HepG2 (cell line): ENCODE measurements around the gene PPFIA3. TPM values are rescaled to one million over a fixed set of nuclear protein-coding genes. Genes with fewer than 3 reads are reported as not detected.

Experiments used
- DNMT1 ChIP-seq: sonication (generic); formaldehyde crosslinking; IDR thresholded peaks from 2 replicates; pipeline ENCODE4 v1.5.1; 2020; ENCODE audit warnings: mild to moderate bottlenecking, missing genetic modification reagents
- HNF4A ChIP-seq: sonication (generic); formaldehyde crosslinking; IDR thresholded peaks from 2 replicates; pipeline ENCODE4 v1.4.0; 2020; ENCODE audit warnings: missing genetic modification reagents
- HOXA5 ChIP-seq: sonication (generic); formaldehyde crosslinking; IDR thresholded peaks from 2 replicates; pipeline ENCODE4 v1.4.0; 2020; ENCODE audit warnings: missing genetic modification reagents
- HOXA7 ChIP-seq: sonication (generic); formaldehyde crosslinking; IDR thresholded peaks from 2 replicates; pipeline ENCODE4 v1.8.1; 2022; ENCODE audit warnings: mild to moderate bottlenecking, missing genetic modification reagents, moderate library complexity
- KDM1A ChIP-seq: IDR thresholded peaks from 2 replicates; pipeline ENCODE4 v1.6.1; 2016; ENCODE audit warnings: missing compliant biosample characterization
- KDM2A ChIP-seq: sonication (generic); formaldehyde crosslinking; IDR thresholded peaks from 2 replicates; pipeline ENCODE4 v1.4.0; 2020; ENCODE audit warnings: low read depth, missing genetic modification reagents, borderline replicate concordance
- NCOR1 ChIP-seq: fragments of 200-600 bp; sonication (generic); IDR thresholded peaks from 2 replicates; pipeline ENCODE4 v1.7.0; 2017; ENCODE audit warnings: antibody characterized with exemption, low read length, borderline replicate concordance
- PAXIP1 ChIP-seq: sonication (generic); formaldehyde crosslinking; conservative IDR thresholded peaks from 2 replicates; pipeline ENCODE4 v1.4.0; 2020; ENCODE audit warnings: mild to moderate bottlenecking, missing genetic modification reagents, moderate library complexity
- PLRG1 ChIP-seq: fragments of 450-650 bp; conservative IDR thresholded peaks from 2 replicates; pipeline ENCODE4 v1.6.1; 2016
- REXO4 ChIP-seq: sonication (generic); formaldehyde crosslinking; IDR thresholded peaks from 2 replicates; pipeline ENCODE4 v1.8.0; 2022; ENCODE audit warnings: missing genetic modification reagents, mild to moderate bottlenecking, borderline replicate concordance
- ZBTB26 ChIP-seq: IDR thresholded peaks from 2 replicates; pipeline ENCODE4 v1.6.1; 2016; ENCODE audit warnings: missing compliant biosample characterization, missing genetic modification reagents, borderline replicate concordance
- ZNF10 ChIP-seq: sonication (generic); formaldehyde crosslinking; IDR thresholded peaks from 2 replicates; pipeline ENCODE4 v1.4.0; 2020; ENCODE audit warnings: mild to moderate bottlenecking, low read depth, missing genetic modification reagents, borderline replicate concordance
- ZNF276 ChIP-seq: sonication (generic); formaldehyde crosslinking; IDR thresholded peaks from 2 replicates; pipeline ENCODE4 v1.4.0; 2020; ENCODE audit warnings: mild to moderate bottlenecking, low read depth, missing genetic modification reagents
- ZNF512 ChIP-seq: sonication (generic); formaldehyde crosslinking; IDR thresholded peaks from 2 replicates; pipeline ENCODE4 v1.4.0; 2020; ENCODE audit warnings: mild to moderate bottlenecking, missing genetic modification reagents
- ZNF850 ChIP-seq: sonication (generic); formaldehyde crosslinking; conservative IDR thresholded peaks from 2 replicates; pipeline ENCODE4 v1.9.0; 2021; ENCODE audit warnings: mild to moderate bottlenecking, missing genetic modification reagents
- ZSCAN20 ChIP-seq: sonication (generic); formaldehyde crosslinking; IDR thresholded peaks from 2 replicates; pipeline ENCODE4 v1.4.0; 2020; ENCODE audit warnings: missing genetic modification reagents, mild to moderate bottlenecking, borderline replicate concordance
- polyA plus RNA-seq, 8 experiments: library from polyadenylated mRNA; depleted of rRNA in 3 of 8; stranded (reverse) in 7 of 8; unstranded in 1 of 8; fragments of >200 nt; fragmentation: Illumina TruSeq in 4 of 8; extraction: Trizol in 4 of 8; gene quantifications; 2 replicates each; pipeline versions ENCODE4 v1.2.1 to v1.2.3, GENCODE V29; 2011 to 2016; ENCODE audit warnings: low read depth in 4 of 8, missing spikeins in 1 of 8, mixed read lengths in 1 of 8; ENCODE audit not compliant: insufficient read depth in 1 of 8
- total RNA-seq, 5 experiments: library from RNA; depleted of rRNA; stranded (reverse); fragments of >200 nt; fragmentation: Illumina TruSeq; extraction: Trizol; gene quantifications; 2 replicates each; pipeline ENCODE4 v1.2.3, GENCODE V29; 2016; ENCODE audit warnings: low read depth in 1 of 5
- TF ChIP-seq, protein P1 (sequence below): fragments of 450-650 bp; IDR thresholded peaks from 2 replicates; pipeline ENCODE4 v1.6.1; 2017; ENCODE audit warnings: mild to moderate bottlenecking

PPFIA3 gene
- total and polyA plus RNA-seq, 2 of the 13 experiments (the other 11 are each of a cell fraction or from before 2014, with no cell fraction given) = 6.7 to 8.6 TPM

DNA sequence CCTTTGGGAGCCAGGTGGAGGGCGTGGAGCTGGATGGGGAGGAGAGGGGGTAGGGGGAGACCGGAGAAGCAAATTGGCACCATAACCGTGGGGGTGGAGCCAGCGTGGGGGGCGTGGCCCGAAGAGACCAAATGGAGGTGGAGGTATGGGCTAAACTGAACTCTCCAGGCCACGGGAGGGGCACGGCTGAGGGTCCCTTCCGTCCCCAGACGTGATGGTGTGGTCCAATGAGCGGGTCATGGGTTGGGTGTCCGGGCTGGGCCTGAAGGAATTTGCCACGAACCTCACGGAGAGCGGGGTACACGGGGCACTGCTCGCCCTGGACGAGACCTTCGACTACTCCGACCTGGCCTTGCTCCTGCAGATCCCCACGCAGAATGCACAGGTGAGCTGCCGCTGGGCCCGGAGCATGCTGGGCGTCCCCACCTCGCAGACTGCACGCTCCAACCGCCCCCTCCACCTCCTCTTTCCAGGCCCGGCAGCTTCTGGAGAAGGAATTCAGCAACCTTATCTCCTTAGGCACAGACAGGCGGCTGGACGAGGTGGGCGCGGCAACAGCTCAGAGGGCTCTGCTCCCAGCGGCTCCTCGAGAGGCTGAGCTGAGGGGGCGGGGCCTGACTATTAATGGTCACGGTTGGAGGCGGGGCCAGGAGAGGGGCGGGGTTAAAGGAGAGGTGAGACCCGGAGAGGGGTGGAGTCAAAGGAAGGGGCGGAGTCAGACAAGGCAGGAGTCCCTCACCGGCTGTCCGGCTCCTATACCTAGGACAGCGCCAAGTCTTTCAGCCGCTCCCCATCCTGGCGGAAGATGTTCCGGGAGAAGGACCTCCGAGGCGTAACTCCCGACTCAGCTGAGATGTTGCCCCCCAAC lies 29.7 kb downstream of the PPFIA3 start (continued):
- no peak for TF ChIP-seq PAXIP1
- TF ChIP-seq ZBTB26 (CRISPR knock-in tag) = no peak
- TF ChIP-seq, protein P1, sequence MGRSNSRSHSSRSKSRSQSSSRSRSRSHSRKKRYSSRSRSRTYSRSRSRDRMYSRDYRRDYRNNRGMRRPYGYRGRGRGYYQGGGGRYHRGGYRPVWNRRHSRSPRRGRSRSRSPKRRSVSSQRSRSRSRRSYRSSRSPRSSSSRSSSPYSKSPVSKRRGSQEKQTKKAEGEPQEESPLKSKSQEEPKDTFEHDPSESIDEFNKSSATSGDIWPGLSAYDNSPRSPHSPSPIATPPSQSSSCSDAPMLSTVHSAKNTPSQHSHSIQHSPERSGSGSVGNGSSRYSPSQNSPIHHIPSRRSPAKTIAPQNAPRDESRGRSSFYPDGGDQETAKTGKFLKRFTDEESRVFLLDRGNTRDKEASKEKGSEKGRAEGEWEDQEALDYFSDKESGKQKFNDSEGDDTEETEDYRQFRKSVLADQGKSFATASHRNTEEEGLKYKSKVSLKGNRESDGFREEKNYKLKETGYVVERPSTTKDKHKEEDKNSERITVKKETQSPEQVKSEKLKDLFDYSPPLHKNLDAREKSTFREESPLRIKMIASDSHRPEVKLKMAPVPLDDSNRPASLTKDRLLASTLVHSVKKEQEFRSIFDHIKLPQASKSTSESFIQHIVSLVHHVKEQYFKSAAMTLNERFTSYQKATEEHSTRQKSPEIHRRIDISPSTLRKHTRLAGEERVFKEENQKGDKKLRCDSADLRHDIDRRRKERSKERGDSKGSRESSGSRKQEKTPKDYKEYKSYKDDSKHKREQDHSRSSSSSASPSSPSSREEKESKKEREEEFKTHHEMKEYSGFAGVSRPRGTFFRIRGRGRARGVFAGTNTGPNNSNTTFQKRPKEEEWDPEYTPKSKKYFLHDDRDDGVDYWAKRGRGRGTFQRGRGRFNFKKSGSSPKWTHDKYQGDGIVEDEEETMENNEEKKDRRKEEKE = no peak
- no peak for TF ChIP-seq PLRG1
- no peak for TF ChIP-seq ZNF10 (CRISPR knock-in tag)
- no peak for TF ChIP-seq KDM2A (CRISPR knock-in tag)
- TF ChIP-seq ZNF850 (CRISPR knock-in tag) = no peak
- no peak for TF ChIP-seq ZSCAN20 (CRISPR knock-in tag)
- TF ChIP-seq HNF4A (CRISPR knock-in tag) = no peak
- no peak for TF ChIP-seq REXO4 (CRISPR knock-in tag)
- TF ChIP-seq HOXA5 (CRISPR knock-in tag) = no peak
- TF ChIP-seq NCOR1 = no peak
- no peak for TF ChIP-seq DNMT1 (CRISPR knock-in tag)
- no peak for TF ChIP-seq ZNF512
- no peak for TF ChIP-seq HOXA7 (CRISPR knock-in tag)
- no peak for TF ChIP-seq ZNF276 (CRISPR knock-in tag)
- no peak for TF ChIP-seq KDM1A (CRISPR knock-in tag)
